IPS-20b (cell line): ENCODE measurements around the gene CYP11A1.
"Not testable (repeated sequence)": the region's sequence is repeated elsewhere in the genome, so short reads cannot be mapped to it uniquely, and the experiment has no call there.

Source experiments
- H3K27ac ChIP-seq: one replicate; pipeline ENCODE4 v1.5.1; 2013; ENCODE audit warnings: low read length
- H3K27me3 ChIP-seq: 2 replicates; pipeline ENCODE4 v1.6.1; 2013; ENCODE audit warnings: mild to moderate bottlenecking, low read length, inconsistent platforms; ENCODE audit not compliant: insufficient read depth
- H3K36me3 ChIP-seq: 2 replicates; pipeline ENCODE4 v1.6.1; 2013; ENCODE audit warnings: low read depth, mild to moderate bottlenecking, inconsistent platforms, low read length, moderate library complexity; ENCODE audit not compliant: insufficient read depth
- H3K4me1 ChIP-seq: 2 replicates; pipeline ENCODE4 v1.6.1; 2013; ENCODE audit warnings: mild to moderate bottlenecking, control low read depth, inconsistent platforms, low read length, moderate library complexity; ENCODE audit not compliant: insufficient read depth
- H3K4me3 ChIP-seq: 2 replicates; pipeline ENCODE4 v1.5.1; 2013; ENCODE audit warnings: mild to moderate bottlenecking, low read length, inconsistent platforms
- H3K9ac ChIP-seq: 2 replicates; pipeline ENCODE4 v1.6.1; 2013; ENCODE audit warnings: low read depth, mild to moderate bottlenecking, inconsistent platforms, low read length, moderate library complexity
- H3K9me3 ChIP-seq: 2 replicates; pipeline ENCODE4 v1.6.1; 2013; ENCODE audit warnings: mild to moderate bottlenecking, low read depth, low read length, inconsistent platforms; ENCODE audit not compliant: insufficient read depth

Gene CYP11A1

DNA sequence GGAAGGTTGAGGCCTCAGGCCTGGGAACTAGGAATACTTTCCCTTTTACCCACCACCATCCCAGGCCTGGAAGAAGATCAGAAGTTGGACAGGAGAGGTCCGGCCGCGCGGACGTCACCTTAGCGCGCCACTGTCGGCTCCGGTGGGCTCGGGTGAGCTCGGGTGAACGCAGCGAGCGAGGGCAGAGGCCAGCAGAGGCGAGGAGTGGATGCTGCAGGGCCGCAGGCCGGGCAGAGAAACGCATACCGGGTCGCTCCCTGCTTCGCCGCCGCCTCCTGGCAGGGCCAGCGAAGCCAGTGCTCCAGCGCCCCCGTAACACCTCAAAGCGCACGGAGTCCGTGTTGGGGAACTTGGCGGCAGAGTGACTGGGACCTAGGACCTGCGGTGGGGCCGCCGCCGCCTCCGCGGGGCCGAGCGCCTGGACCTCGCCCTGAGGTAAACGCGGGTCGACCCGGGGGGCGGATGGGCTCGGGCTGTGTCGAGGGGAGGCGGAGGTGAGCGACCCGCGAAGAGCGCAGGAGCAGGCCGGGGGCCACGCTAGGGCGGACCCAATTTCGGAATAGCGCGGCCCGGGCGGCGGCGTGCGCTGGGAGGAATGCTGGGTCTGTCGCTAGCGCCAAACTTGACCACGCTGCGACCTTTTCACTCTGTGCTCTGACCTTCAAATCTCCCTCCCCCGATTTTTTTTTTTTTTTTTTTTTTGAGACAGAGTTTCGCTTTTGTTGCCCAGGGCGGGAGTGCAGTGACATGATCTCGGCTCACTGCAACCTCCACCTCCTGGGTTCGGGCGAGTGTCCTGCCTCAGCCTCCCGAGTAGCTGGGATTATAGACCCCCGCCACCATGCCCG, 1.6 kb downstream of the CYP11A1 start:
- Histone ChIP-seq H3K27me3 (peaks cover 30% of the 10 kb centered on the region), H3K27ac (no peak overlapping the region), H3K4me1 (peaks cover 10% of the 10 kb centered on the region; the same call in 1 of the 2 replicates), H3K9me3 (no peaks in the 10 kb centered on the region), H3K4me3 (peak overlapping the region; percentile 72), H3K9ac (peak overlapping the region; percentile 73; the same call in 1 of the 2 replicates), H3K36me3 (no peaks in the 10 kb centered on the region)

DNA sequence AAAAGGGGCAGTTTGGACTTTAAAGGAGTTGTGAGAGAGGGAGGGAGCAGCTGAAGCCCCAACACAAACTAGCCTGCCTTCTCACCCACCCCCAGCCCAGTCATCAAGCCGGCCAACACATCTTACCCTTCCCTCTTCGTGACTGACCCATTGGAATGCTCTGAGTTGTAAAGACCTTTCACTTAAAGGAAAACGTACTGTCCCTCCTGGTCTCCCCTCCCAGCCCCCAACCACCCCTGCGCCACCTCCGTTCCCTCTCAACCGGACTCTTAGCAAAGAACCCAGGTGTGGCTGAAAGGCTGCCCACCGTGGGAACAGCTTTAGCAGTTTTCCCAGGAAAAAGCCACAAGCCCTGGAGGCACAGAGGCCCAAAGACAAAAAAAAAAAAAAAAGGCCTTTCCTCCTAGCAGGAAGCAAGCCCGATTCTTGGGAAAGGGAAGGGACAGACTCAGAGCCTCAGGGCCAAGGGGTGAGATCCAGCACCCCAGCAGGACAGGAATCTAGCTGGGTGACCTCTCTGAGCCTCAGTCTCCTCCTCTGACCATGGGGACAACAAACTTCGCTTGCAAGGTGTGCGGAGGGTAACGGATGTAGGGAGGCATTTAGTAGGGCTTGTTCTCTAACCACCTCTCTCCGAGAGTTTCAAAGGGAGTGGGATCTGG, 2.4 kb downstream of the CYP11A1 start:
- Histone ChIP-seq H3K4me3 (peak overlapping the region; percentile 72), H3K27me3 (peaks cover 30% of the 10 kb centered on the region), H3K9me3 (no peaks in the 10 kb centered on the region), H3K4me1 (peaks cover 10% of the 10 kb centered on the region; the same call in 1 of the 2 replicates), H3K27ac (no peak overlapping the region), H3K36me3 (no peaks in the 10 kb centered on the region), H3K9ac (peak overlapping the region; percentile 73; the same call in 1 of the 2 replicates)

DNA sequence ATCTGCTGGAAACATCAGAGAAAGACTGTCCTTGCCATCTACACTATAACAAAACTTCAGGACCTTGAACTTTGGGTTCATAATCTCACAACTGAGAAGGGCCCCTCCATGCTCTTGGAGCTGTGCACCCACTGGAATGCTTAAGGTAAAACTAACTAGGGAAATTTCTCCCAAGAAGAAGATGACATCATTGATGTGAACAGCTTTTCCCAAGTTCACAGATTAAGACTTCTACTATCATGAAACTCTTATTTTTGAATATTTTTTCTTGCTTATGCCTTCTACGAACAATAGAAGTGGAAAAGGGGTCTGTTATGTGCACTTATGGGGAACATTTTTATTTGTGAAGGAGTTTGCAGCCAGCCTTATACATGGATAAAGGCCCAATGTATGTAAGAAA, 5.0 kb downstream of the CYP11A1 start:
- Histone ChIP-seq H3K9ac (no peak overlapping the region), H3K27me3 (peaks cover 28% of the 10 kb centered on the region), H3K27ac (no peak overlapping the region), H3K9me3 (no peaks in the 10 kb centered on the region), H3K4me1 (peaks cover 13% of the 10 kb centered on the region; the same call in 1 of the 2 replicates), H3K36me3 (no peaks in the 10 kb centered on the region), H3K4me3 (no peak overlapping the region)

DNA sequence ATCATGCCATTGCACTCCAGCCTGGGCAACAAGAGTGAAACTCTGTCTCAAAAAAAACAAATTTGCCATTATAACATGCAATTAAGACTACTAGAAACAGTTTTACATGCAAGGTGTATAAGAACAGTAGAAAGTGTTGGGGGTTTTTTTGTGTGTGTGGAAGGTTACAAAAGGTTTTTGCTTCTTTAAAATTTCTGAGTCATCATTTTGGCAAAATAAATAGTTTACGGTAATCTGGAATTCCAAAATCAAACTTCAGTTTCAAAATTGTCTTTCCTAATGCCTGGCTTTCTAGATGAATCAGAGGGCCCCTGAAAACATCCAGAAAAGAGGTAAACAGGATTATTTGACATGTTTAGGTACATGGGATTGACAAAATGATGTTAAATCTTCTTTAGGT, 6.6 kb downstream of the CYP11A1 start:
- not testable (repeated sequence) for H3K4me3 ChIP-seq, H3K9me3 ChIP-seq, H3K9ac ChIP-seq, H3K36me3 ChIP-seq, H3K27ac ChIP-seq
- Histone ChIP-seq H3K27me3 (peaks cover 12% of the 10 kb centered on the region), H3K4me1 (peaks cover 13% of the 10 kb centered on the region; the same call in 1 of the 2 replicates)

DNA sequence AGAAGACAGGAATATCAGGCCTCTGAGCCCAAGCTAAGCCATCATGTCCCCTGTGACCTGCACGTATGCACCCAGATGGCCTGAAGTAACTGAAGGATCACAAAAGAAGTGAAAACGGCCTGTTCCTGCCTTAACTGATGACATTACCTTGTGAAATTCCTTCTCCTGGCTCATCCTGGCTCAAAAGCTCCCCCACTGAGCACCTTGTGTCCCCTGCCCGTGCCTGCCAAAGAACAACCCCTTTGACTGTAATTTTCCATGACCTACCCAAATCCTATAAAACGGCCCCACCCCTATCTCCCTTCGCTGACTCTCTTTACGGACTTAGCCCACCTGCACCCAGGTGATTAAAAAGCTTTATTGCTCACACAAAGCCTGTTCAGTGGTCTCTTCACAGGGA, 8.1 kb downstream of the CYP11A1 start:
- not testable (repeated sequence) for H3K36me3 ChIP-seq, H3K9me3 ChIP-seq, H3K4me1 ChIP-seq, H3K27me3 ChIP-seq, H3K27ac ChIP-seq, H3K4me3 ChIP-seq
- H3K9ac ChIP-seq: 0 out of 2 replicates have a peak overlapping the region, but pooled peaks have one; percentile 12

DNA sequence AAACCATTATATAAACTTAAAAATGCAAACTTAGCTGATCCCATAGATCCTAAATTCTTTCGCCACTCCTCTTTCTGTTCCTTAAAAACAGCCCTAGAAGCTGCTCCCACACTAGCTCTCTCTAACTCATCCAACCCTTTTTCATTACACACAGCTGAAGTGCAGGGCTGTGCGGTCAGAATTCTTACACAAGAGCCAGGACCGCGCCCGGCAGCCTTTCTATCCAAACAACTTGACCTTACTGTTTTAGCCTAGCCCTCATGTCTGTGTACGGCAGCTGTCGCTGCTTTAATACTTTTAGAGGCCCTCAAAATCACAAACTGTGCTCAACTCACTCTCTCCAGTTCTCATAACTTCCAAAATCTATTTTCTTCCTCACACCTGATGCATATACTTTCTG, 9.9 kb downstream of the CYP11A1 start:
- peaks cover 12% of the 10 kb centered on the region; the same call in 1 of the 2 replicates for H3K9me3 ChIP-seq
- H3K9ac ChIP-seq, H3K4me3 ChIP-seq, H3K27ac ChIP-seq, H3K4me1 ChIP-seq, H3K36me3 ChIP-seq, H3K27me3 ChIP-seq: not testable (repeated sequence)

DNA sequence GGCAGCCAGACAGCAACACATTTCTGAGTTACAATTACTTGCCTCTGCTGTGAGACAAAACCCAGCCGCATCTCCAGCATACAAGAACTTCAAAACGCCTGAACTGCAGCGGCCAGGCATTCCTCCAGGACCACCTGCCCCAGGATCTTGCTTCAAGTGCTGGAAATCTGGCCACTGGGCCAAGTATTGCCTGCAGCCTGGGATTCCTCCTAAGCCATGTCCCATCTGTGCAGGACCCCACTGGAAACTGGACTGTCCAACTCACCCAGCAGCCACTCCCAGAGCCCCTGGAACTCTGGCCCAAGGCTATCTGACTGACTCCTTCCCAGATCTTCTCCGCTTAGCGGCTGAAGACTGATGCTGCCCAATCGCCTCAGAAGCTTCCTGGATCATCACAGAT, 11.4 kb downstream of the CYP11A1 start:
- H3K4me3 ChIP-seq, H3K4me1 ChIP-seq, H3K27me3 ChIP-seq, H3K36me3 ChIP-seq, H3K9ac ChIP-seq, H3K27ac ChIP-seq: not testable (repeated sequence)
- peaks cover 12% of the 10 kb centered on the region; the same call in 1 of the 2 replicates for H3K9me3 ChIP-seq

DNA sequence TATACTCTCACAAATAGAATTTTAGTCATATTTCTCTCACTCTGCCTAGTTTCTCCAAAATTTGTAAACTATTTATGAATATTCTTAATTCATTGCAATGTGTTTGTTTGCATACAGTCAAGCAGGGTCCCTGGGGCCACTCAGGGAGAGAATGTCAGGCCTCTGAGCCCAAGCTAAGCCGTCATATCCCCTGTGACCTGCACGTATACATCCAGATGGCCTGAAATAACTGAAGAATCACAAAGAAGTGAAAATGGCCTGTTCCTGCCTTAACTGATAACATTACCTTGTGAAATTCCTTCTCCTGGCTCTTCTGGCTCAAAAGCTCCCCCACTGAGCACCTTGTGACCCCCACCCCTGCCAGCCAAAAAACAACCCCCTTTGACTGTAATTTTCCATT, 13.5 kb downstream of the CYP11A1 start:
- Histone ChIP-seq H3K4me1 (peaks cover 17% of the 10 kb centered on the region; the same call in 1 of the 2 replicates), H3K9me3 (peaks cover 12% of the 10 kb centered on the region; the same call in 1 of the 2 replicates)
- H3K9ac ChIP-seq, H3K27me3 ChIP-seq, H3K27ac ChIP-seq, H3K4me3 ChIP-seq, H3K36me3 ChIP-seq: not testable (repeated sequence)

DNA sequence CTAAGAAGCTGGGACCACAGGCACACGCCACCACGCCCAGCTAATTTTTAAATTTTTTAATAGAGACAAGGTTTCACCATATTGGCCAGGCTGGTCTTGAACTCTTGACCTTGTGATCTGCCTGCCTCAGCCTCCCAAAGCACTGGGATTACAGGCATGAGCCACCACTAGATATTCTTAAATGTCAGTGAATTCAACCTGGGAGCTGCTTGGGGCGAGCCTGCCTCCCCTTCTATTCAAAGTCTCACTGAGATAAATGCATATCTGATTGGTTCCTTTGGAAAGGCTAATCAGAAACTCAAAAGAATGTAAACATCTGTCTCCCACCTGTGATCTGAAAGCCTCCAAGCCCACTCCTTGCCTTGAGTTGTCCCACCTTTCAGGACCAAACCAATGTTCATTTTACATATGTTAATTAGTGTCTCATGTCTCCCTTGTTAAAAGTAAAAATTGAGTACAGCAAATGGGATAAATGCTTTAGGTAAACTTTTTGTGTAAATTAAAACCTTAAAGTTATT, 15.0 kb downstream of the CYP11A1 start:
- Histone ChIP-seq H3K27me3 (no peaks in the 10 kb centered on the region), H3K9ac (no peak overlapping the region), H3K4me1 (peaks cover 14% of the 10 kb centered on the region; the same call in 1 of the 2 replicates), H3K27ac (no peak overlapping the region), H3K9me3 (peaks cover 12% of the 10 kb centered on the region; the same call in 1 of the 2 replicates), H3K4me3 (no peak overlapping the region), H3K36me3 (no peaks in the 10 kb centered on the region)

DNA sequence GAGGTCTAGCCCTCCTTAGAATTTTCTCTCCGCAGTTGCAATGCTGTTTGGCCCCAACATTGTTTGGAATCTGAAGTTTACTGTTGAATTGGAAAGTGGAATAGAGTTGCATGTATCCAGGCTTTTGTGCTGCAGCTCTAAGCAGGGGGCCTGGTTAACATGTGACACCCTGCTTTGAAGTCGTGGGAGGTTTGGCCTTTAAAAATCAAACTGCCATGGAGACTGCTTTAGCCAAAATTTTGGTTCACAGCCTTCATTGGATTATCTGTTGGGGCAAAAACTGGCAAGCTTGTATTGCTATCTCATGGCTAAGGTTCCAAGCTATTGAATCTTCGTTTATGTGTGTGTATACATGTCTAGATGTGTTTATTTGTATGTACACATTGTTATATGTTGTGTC, 15.8 kb downstream of the CYP11A1 start:
- H3K9me3 ChIP-seq: peaks cover 12% of the 10 kb centered on the region; the same call in 1 of the 2 replicates
- H3K27me3 ChIP-seq: no peaks in the 10 kb centered on the region
- no peak overlapping the region for H3K27ac ChIP-seq
- no peak overlapping the region for H3K9ac ChIP-seq
- peaks cover 14% of the 10 kb centered on the region; the same call in 1 of the 2 replicates for H3K4me1 ChIP-seq
- H3K4me3 ChIP-seq: no peak overlapping the region
- H3K36me3 ChIP-seq: no peaks in the 10 kb centered on the region

DNA sequence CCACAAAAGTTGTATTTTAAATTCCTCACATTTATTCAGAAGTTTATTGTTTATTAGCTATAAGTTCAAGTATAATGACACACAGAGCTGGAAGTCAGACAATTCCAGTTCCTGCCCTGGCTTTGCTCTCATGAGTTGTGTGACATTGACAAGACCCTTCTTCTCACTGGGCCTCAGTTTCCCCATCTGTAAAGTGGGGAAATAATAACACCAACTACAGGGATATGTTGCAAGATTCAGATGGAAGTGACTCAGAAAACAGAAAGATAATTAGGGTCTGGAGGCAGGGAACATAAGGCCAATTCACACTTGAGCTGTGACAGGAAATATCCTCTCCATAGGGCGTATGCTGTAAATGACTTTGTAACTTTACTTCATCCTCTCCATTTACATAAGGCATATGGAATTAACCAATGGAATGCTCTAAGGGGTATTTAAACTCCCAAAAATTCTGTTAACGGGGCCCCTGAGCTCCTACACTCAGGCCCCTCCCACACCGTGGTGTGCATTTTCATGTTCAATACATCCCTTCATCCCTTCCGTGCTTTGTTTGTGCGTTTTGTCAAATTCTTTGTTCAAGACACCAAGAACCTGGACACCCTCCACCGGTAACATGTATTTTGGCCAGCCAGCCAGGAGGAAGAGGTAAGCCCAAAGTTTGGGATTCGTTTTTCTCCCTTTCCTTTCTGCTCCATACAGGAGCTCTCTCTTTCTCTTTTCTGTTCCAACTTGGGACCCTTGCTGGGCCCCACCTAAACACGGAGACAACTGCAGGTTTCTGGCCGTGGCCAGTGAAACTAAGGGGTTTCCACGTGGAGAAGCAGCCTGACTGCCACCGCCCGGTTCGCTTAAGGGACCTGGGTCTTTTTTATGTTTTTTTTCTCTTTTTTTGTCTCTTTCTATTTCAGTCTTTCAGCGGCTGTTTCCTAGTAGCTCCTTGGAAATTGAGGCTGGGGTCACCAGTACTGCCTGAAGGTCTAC, 16.9 kb downstream of the CYP11A1 start:
- Histone ChIP-seq H3K27ac (no peak overlapping the region), H3K4me3 (no peak overlapping the region)

More for the DNA sequence above, 16.9 kb downstream of the CYP11A1 start:
- peaks cover 12% of the 10 kb centered on the region; the same call in 1 of the 2 replicates for H3K9me3 ChIP-seq
- peak overlapping the region; percentile 11; the same call in 1 of the 2 replicates for H3K9ac ChIP-seq
- H3K27me3 ChIP-seq: no peaks in the 10 kb centered on the region
- peaks cover 14% of the 10 kb centered on the region; the same call in 1 of the 2 replicates for H3K4me1 ChIP-seq
- H3K36me3 ChIP-seq: no peaks in the 10 kb centered on the region
